ENCODE measurements around the gene AQP2. TPM values are rescaled to one million over a fixed set of nuclear protein-coding genes. Genes with fewer than 3 reads are reported as not detected.

AQP2 gene
- total RNA-seq, 1 donor, result not detected

DNA sequence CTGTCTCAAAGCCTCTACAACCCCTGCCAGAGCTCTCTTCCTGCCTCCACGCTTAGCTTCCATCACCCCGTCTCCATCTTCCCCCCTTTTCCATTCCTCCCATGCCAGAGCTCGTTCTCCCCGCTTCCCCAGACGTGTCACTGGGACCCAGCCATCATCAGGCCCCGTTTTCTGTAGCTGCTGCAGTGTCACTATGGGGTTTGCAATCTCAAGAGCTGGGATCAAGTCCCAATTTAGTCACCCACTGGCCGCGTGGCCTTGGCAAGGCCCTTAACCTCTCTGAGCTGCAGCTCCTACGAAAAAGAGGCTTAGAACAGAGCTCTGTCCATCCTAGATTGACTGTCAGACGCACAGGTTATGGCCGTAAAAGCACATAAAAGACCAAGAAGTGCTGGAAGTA lies 45.9 kb upstream of the AQP2 start:
- DNase-seq (ENCODE audit: low read depth), result no peak
- TF ChIP-seq CTCF (IDR thresholded peaks at IDR 0.05; ENCODE audit: insufficient read depth, low read length), result no peak
- H3K4me3 ChIP-seq (ENCODE audit: low read depth, low read length), result peak overlapping the region; percentile 57

DNA sequence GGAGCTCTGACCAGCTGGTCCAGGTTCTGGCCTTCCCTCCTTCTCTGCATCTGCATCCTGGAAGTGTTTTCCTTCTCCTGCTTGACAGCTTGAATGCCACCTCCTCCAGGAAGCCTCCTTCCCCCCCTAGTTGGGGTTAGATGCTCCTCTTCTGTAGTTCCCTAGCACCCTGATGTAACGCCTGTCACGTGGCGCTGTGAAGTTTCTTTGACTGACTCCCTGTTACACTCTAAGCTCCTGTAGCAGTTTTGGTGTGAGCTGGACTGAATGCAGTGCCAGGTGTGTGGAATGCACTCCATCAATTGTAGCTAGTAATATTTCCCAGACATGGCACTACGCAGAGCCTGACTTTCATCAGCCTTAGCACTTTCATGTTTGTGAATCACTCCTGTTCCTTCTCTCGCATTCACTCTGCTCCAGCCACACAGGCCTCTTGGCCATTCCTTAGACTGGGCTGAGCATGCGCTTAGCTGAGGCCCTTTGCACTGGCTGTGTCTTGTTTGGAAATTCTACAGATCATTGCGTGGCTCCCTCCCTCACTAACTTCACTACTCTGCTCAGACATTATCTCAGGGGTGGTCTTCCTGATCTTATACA lies 44.7 kb upstream of the AQP2 start:
- DNase-seq (ENCODE audit: low read depth), result no peak
- no peak for TF ChIP-seq CTCF (IDR thresholded peaks at IDR 0.05; ENCODE audit: insufficient read depth, low read length)

GRCh38 chr12:49907352-49907751 lies 43.2 kb upstream of the AQP2 start:
- H3K4me3 ChIP-seq (ENCODE audit: low read depth, low read length), result no peak overlapping the region
- no peak for TF ChIP-seq CTCF (IDR thresholded peaks at IDR 0.05; ENCODE audit: insufficient read depth, low read length)
- DNase-seq (ENCODE audit: low read depth), result no peak

More for the DNA sequence above, 44.7 kb upstream of the AQP2 start:
- H3K4me3 ChIP-seq (ENCODE audit: low read depth, low read length), result no peak overlapping the region

DNA sequence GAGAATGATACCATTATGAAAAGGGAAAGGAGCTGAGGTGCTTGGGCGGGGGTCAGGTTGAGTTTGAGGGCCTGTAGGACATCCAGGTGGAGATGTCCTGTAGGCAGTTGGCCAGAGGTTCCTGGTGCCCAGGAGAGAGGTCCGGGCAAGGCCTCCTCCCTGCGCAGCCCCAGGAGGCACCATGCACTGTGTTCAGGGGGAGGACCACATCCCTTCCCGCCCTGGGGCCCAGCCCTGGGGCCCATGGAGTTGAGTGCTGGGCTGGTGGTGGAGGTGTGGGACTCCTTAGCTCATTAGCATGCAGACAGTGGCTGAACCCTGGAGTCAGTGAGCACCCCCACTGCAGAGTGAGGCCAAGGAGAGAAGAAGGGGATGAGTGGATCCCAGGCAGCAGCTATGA lies 41.2 kb upstream of the AQP2 start:
- no peak for TF ChIP-seq CTCF (IDR thresholded peaks at IDR 0.05; ENCODE audit: insufficient read depth, low read length)
- no peak overlapping the region for H3K4me3 ChIP-seq (ENCODE audit: low read depth, low read length)
- DNase-seq (ENCODE audit: low read depth), result no peak

DNA sequence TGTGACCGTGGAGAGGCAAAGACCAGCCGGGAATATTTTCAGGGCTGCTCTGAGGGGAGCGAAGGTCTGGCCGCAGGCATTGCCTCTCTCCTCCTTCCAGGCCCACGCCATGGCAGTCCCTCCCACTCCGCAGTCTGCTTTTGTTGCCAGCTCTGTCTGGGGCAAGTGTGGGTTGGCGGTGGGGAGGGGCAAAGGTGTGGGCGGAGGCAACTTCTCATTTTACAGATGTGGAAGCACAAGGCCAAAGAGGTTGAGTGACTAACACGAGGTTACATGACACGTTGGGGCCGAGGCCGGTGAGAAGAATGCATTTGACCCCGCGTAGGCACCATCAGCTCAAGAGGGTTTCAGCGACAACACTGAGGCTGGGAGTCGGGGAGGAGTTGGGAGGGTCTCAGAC lies 40.7 kb upstream of the AQP2 start:
- peak; percentile 35 for DNase-seq (ENCODE audit: low read depth)
- no peak overlapping the region for H3K4me3 ChIP-seq (ENCODE audit: low read depth, low read length)
- no peak for TF ChIP-seq CTCF (IDR thresholded peaks at IDR 0.05; ENCODE audit: insufficient read depth, low read length)

- DNase-seq (ENCODE audit: low read depth), result no peak
- TF ChIP-seq CTCF (IDR thresholded peaks at IDR 0.05; ENCODE audit: insufficient read depth, low read length), result no peak
- H3K4me3 ChIP-seq (ENCODE audit: low read depth, low read length), result no peak overlapping the region
Measured at GRCh38 chr12:49910331-49911212, 40.0 kb upstream of the AQP2 start.

Measured in fibroblast of the aortic adventitia (primary cell).